Stomach smooth muscle (tissue), 2 donors: Measurements from ENCODE around the gene TAMALIN.

Experiments used
- H3K27ac ChIP-seq: one replicate; pipeline ENCODE4 v1.7.0; 2013; ENCODE audit warnings: mild to moderate bottlenecking, low read length, inconsistent platforms
- H3K27me3 ChIP-seq, 2 donors: one replicate each; pipeline ENCODE4 v1.7.0; 2013; ENCODE audit warnings: low read length in 2 of 2; ENCODE audit not compliant: insufficient read depth in 2 of 2, control insufficient read depth in 1 of 2
- H3K36me3 ChIP-seq, 2 donors: one replicate each; pipeline ENCODE4 v1.7.0; 2013; ENCODE audit warnings: low read length in 2 of 2; ENCODE audit not compliant: control insufficient read depth in 2 of 2, insufficient read depth in 2 of 2
- H3K4me1 ChIP-seq: one replicate; pipeline ENCODE4 v1.7.0; 2013; ENCODE audit warnings: low read length; ENCODE audit not compliant: control insufficient read depth, insufficient read depth
- H3K4me3 ChIP-seq, 2 donors: one replicate each; pipeline ENCODE4 v1.7.0; 2013; ENCODE audit warnings: low read length in 2 of 2
- H3K9ac ChIP-seq, 2 donors: one replicate each; pipeline ENCODE4 v1.7.0; 2013; ENCODE audit warnings: low read length in 2 of 2, mild to moderate bottlenecking in 1 of 2
- H3K9me3 ChIP-seq, 2 donors: one replicate each; pipeline ENCODE4 v1.7.0; 2013; ENCODE audit warnings: low read length in 2 of 2; ENCODE audit not compliant: control insufficient read depth in 2 of 2
- donor health status: healthy.
- donor health status: Pancreatic carcinoma.

Gene TAMALIN

DNA sequence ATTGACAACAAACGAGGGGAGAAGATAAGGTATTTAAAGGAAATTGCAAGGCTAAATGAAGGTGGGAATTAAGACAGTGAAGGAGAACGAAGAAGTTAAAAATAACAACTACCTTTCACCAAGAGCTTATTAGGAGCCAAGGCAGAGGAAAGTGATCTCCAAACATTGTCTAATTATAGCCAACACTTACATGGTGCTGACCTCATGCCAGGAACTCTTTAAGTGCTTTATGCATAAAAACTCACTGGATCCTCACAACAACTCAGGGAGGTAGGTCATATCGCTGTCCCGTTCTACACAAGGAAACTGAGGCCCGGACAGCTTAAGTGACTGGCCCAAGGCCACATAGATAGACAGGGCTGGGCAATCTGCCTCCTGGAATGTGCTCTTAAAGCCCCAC, 19.5 kb downstream of the TAMALIN start:
- Histone ChIP-seq H3K27me3 (peaks cover 0 to 9% of the 10 kb centered on the region in 2 donors), H3K27ac (peak overlapping the region; percentile 63), H3K36me3 (no peaks in the 10 kb centered on the region), H3K4me3 (peak overlapping the region; percentile 66 to 69), H3K4me1 (peaks cover 53% of the 10 kb centered on the region), H3K9me3 (no peaks in the 10 kb centered on the region), H3K9ac (peak overlapping the region; percentile 62 to 80)

DNA sequence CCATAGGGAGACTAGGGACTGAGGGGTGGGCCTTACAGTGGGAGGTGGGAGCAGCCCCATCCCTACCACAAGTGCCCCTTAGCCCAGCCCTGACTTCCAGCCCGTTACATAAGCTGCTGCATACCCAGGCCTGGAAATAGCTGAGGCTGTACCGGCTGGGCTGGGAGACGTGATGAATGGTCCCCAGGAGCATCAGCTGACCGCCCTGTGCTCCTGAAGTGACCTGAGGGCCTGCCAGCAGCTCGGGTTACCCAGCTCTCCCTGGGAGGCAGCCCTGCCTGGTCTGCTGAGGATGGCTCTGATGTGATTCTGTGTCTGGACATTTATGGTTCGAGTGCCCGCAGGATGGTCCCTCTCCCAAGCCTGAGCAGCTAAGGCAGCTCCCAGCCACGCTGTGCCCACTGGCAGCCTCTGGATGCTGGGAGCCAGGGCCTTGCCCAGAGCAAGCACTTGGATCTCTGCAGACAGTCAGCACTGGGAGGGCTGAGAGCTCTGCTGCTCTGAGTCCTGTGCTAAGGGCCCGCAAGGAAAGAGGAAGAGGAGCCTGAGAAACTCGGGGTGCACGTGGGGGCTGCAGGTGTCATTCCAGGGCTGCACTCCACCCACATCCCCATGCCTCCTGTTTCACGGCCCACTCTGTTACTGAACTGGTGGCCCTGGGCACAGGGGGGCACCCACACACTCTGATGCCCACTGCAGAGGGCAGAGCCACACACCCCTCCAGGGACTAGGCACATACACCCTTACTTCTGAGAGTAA, 20.5 kb downstream of the TAMALIN start:
- H3K36me3 ChIP-seq, result no peaks in the 10 kb centered on the region
- H3K9me3 ChIP-seq, result no peaks in the 10 kb centered on the region
- peaks cover 58% of the 10 kb centered on the region for H3K4me1 ChIP-seq
- H3K9ac ChIP-seq, result no peak overlapping the region
- H3K4me3 ChIP-seq, result no peak overlapping the region
- H3K27me3 ChIP-seq, result peaks cover 0 to 6% of the 10 kb centered on the region in 2 donors
- no peak overlapping the region for H3K27ac ChIP-seq

DNA sequence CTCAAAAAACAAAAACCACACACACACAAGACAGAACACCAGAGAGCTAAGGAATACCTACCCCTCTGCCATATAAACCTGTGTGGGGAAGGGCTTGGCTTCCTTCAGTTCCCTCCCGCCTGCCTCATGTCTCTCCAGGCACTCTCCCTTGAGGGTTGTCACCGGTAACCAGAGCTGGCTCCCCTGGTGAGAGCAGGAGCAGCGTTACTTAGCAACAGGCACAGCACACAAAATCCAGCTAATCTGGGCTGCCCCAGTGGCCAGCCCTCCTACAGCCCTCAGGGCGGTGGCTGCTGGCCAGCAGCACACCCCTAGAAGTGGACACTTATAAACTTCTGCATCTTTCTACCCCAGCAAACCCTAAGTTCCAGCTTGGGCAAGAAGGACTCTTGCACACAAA, 22.9 kb downstream of the TAMALIN start:
- Histone ChIP-seq H3K4me3 (no peak overlapping the region), H3K36me3 (no peaks in the 10 kb centered on the region), H3K4me1 (peaks cover 55% of the 10 kb centered on the region), H3K9ac (no peak overlapping the region), H3K27ac (no peak overlapping the region), H3K9me3 (no peaks in the 10 kb centered on the region), H3K27me3 (no peaks in the 10 kb centered on the region)

DNA sequence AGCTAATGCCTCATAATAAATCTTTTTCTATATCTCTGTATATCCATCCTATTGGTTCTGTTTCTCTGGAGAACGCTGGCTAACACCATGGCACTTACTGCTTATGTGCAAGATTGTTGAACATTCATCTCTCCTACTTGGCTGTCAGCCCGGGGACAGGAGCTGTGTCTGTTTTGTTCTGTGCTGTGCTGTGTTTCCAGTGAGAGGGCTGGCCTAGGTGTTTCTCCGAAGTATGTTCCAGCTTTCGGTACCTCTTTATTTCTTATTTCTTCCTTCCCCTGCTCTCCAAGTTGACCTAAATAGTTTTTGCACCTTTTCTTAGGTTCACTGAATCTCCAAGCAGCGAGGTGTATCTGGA, 25.7 kb downstream of the TAMALIN start:
- Histone ChIP-seq H3K4me1 (peaks cover 43% of the 10 kb centered on the region), H3K27me3 (no peaks in the 10 kb centered on the region), H3K9me3 (no peaks in the 10 kb centered on the region), H3K9ac (peak overlapping the region; percentile 65 to 87), H3K4me3 (peak overlapping the region; percentile 57 to 70), H3K36me3 (no peaks in the 10 kb centered on the region), H3K27ac (peak overlapping the region; percentile 98)

DNA sequence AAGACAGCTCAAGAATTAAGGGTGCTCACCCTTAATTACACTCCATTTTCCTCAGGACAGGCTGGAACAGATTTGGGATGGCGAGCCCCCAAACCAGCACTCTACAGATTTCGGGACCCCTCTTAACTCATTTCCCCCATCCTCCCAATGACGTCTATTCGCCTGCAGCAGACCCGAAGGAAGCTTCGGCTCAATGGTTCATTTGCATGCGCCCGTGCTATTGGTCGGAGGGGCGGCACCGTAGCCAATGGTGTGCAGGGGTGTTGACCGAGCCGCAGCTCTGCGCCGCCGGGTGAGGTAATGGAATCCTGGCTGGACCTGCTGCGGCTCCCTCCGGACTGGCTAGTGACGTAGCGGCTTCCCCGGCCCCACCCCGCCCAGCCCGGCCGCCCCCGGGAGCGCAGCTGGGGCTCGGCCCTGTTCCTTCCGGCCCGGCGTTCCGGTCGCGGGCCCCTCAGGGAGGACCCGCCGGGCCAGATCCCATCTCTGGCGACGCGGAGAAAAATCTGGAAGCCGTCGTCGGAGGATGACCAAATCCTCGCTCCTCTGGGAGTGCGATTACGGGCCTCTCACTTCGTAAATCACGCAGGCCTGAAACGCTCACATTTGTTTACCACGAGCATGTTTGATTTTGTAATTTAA, 26.2 kb downstream of the TAMALIN start:
- Histone ChIP-seq H3K27me3 (no peaks in the 10 kb centered on the region), H3K4me1 (peaks cover 46% of the 10 kb centered on the region), H3K27ac (peak overlapping the region; percentile 98), H3K4me3 (peak overlapping the region; percentile 57 to 70), H3K36me3 (no peaks in the 10 kb centered on the region), H3K9ac (peak overlapping the region; percentile 79 to 89), H3K9me3 (no peaks in the 10 kb centered on the region)

DNA sequence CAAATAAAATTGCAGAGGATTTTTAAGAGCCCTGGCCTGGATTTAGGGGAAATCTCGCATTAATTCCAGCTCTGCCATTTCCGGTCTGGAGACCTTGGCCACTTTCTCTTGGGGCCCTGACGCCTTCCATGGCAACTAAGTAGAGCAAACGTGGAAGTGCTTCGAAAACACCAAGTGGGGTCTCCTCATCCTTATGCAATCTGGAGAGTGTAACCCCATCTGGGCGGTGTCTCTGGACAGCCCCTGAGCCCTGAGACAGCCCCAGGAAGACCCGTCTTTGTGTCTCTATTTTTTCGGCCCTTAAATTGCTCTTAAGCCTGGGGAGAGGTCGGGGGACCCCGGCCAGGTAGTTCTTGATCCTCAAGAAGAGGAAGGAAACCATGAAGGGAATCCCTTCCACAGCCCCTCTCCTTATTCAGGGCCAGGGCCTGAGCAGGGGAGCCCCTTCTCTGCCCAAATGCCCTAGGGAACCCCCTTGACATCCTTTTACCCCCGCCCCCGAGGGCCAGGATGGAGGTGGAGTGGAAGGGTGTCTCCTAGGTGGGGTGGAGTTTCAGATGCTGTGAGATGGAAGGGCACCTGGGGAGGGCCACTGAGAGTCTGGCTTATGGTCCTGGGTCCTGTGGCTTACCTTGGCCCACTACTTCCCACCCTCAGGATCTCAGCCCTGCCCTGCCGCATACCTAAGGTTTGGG, 26.8 kb downstream of the TAMALIN start:
- Histone ChIP-seq H3K9ac (peak overlapping the region; percentile 79 to 89), H3K9me3 (no peaks in the 10 kb centered on the region), H3K4me3 (peak overlapping the region; percentile 17 to 67), H3K36me3 (no peaks in the 10 kb centered on the region), H3K4me1 (peaks cover 51% of the 10 kb centered on the region), H3K27ac (peak overlapping the region; percentile 98), H3K27me3 (no peaks in the 10 kb centered on the region)

DNA sequence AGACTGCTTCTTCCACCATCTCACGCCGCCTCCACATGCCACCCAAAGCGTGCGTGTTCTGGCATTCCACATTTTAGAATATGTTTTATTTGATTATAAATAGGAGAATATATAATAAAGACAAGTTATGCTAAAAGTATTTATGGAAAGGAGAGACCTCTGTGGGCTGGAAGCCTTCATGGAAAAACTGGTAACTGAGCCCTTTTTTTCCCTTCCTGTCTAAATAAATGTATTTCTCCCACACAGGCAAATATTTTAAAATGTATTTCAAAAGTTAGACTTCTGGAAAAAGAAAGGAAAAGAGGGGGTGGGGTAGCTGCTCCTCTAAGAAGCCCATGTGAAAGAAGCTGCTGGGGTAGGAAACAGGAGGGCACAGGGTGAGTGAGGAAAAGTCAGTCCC, 28.4 kb downstream of the TAMALIN start:
- Histone ChIP-seq H3K36me3 (no peaks in the 10 kb centered on the region), H3K4me3 (no peak overlapping the region), H3K9ac (no peak overlapping the region), H3K9me3 (no peaks in the 10 kb centered on the region), H3K4me1 (peaks cover 45% of the 10 kb centered on the region), H3K27ac (no peak overlapping the region), H3K27me3 (no peaks in the 10 kb centered on the region)

DNA sequence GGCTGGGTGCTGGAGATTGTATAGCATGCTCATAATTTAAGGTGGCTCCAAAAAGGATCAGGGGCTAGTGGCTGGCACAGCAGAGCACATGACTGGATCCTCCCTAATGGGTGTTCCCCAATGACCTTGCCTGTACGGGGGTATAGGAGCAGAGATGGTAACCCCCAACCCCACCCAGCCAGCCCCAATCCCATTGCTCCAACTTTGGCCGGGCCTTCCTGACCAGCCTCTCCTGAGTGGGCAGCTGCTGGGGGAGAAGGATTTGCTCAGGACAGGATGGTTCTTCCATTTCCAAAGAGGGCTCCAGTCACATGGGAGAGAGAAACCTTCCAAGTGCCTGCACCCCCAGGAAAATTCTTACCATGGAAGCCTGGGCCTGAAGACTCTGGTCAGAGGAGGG, 29.2 kb downstream of the TAMALIN start:
- Histone ChIP-seq H3K27ac (peak overlapping the region; percentile 70), H3K4me1 (peaks cover 45% of the 10 kb centered on the region), H3K4me3 (peak overlapping the region in 1 of 2 donors; percentile 66)

DNA sequence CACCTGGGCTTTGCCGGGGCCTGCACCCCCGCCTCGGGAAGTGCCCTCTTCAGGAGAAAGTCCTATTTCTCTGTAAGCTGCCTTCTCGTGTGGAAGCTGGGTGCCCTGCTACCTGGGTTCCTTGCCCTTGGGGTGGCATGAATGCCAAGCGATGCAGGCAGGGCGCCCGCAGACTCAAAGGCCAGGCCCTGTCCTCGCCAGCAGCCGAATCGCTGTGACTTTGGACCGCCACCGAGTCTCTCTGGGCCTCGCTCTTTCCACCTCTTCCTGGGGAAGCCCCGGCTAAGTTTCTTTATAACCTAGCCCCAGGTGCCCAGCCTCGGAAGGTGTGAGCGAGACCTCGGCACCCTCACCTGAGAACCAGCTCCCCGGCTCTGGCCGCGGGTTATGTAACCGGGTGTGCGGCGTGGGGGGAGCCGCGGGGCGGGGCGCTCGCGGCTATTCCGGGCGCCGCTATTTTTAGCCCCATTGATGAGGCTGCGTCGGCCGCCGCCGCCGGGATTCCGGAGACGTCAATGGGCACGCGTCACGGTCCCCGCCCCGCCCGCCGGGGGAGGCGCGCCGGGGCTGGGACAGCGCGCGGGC, 29.9 kb downstream of the TAMALIN start:
- Histone ChIP-seq H3K27ac (peak overlapping the region; percentile 70), H3K27me3 (no peaks in the 10 kb centered on the region), H3K9ac (peak overlapping the region; percentile 41 to 60), H3K4me3 (peak overlapping the region; percentile 15 to 66), H3K9me3 (no peaks in the 10 kb centered on the region), H3K4me1 (peaks cover 52% of the 10 kb centered on the region), H3K36me3 (no peaks in the 10 kb centered on the region)

More for the DNA sequence above, 29.2 kb downstream of the TAMALIN start:
- Histone ChIP-seq H3K9ac (no peak overlapping the region), H3K36me3 (no peaks in the 10 kb centered on the region), H3K27me3 (no peaks in the 10 kb centered on the region), H3K9me3 (no peaks in the 10 kb centered on the region)

DNA sequence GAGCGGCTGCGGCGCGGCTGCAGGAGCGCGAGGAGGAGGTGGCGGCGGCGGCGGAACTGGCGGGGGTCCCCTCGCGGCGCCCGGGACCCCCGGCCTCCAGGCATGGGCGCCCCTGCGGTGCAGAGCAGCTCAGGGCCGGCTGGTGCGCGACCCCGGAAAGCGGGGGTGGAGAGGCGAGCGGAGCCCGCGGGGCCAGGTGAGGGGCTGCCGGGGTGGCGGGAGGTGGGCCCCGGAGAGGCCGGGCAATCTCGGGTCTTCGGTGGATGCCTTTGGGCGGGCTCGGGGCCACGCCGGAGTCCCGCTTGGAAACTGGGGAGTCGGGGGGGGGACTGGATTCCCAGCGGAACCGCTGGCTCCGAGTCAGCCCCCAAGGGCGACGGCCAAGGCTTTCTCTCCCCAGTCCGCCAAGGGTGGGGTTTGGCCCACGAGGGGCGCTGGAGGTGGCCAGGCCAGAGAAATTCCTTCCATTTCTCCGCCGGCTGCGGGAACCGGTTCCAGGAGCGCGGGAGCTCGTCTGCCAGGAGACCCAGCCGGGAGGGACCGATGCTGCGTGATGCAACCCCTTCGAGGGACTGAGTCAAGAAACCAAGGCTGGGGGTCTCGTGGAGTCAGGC, 30.6 kb downstream of the TAMALIN start:
- Histone ChIP-seq H3K9me3 (no peaks in the 10 kb centered on the region), H3K4me3 (peak overlapping the region; percentile 47 to 73), H3K9ac (peak overlapping the region; percentile 55 to 60), H3K27me3 (no peaks in the 10 kb centered on the region), H3K36me3 (no peaks in the 10 kb centered on the region), H3K27ac (peak overlapping the region; percentile 67), H3K4me1 (peaks cover 50% of the 10 kb centered on the region)
